Skeletal muscle satellite cell (primary cell): ENCODE measurements around the gene FUT1.
"Not testable (repeated sequence)": the region's sequence is repeated elsewhere in the genome, so short reads cannot be mapped to it uniquely, and the experiment has no call there.

Source experiments
- H3K27me3 ChIP-seq: 2 replicates; pipeline ENCODE4 v1.7.0; 2013; ENCODE audit warnings: low read length; ENCODE audit not compliant: control insufficient read depth, insufficient read depth
- H3K36me3 ChIP-seq: 2 replicates; pipeline ENCODE4 v1.7.0; 2013; ENCODE audit warnings: mild to moderate bottlenecking, control low read depth, low read length; ENCODE audit not compliant: insufficient read depth
- H3K4me1 ChIP-seq: 2 replicates; pipeline ENCODE4 v1.7.0; 2013; ENCODE audit warnings: low read length; ENCODE audit not compliant: control insufficient read depth, insufficient read depth
- H3K4me2 ChIP-seq: 2 replicates; pipeline ENCODE4 v1.7.0; 2013; ENCODE audit warnings: mild to moderate bottlenecking, low read length
- H3K4me3 ChIP-seq: 2 replicates; pipeline ENCODE4 v1.7.0; 2013; ENCODE audit warnings: low read length
- H3K9ac ChIP-seq: 2 replicates; pipeline ENCODE4 v1.7.0; 2013; ENCODE audit warnings: mild to moderate bottlenecking, low read depth, low read length, moderate library complexity
- H3K9me3 ChIP-seq: replicated peaks from 2 replicates; pipeline ENCODE4 v1.7.0; 2013; ENCODE audit warnings: mild to moderate bottlenecking, control low read depth, low read length

FUT1 gene

GRCh38 chr19:48786422-48786821, 34.0 kb upstream of the FUT1 start:
- not testable (repeated sequence) for H3K4me3 ChIP-seq, H3K4me1 ChIP-seq, H3K9ac ChIP-seq, H3K36me3 ChIP-seq, H3K4me2 ChIP-seq, H3K9me3 ChIP-seq
- peaks cover 10% of the 10 kb centered on the region for H3K27me3 ChIP-seq

DNA sequence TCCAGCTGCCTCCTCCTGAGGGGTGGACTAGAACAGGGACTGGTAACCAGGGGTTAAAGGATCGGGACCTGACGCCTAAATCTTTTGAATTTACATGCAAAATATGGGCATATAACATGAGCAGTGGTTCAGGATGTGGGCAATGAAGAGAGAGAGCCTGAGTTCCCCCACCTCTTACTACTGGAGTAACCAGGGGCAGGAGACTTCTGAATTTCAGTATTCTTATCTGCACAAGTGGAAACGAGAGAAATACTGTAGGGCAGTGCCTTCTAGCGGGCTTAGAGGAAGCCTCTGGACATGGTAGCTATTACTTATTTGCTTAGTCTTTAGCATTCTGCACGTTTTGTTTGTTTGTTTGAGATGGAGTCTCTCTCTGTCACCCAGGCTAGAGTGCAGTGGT, 32.1 kb upstream of the FUT1 start:
- Histone ChIP-seq H3K9me3 (no peaks in the 10 kb centered on the region), H3K36me3 (no peaks in the 10 kb centered on the region), H3K4me2 (no peak overlapping the region), H3K27me3 (peaks cover 10% of the 10 kb centered on the region), H3K4me3 (no peak overlapping the region), H3K4me1 (peaks cover 9% of the 10 kb centered on the region), H3K9ac (no peak overlapping the region)

DNA sequence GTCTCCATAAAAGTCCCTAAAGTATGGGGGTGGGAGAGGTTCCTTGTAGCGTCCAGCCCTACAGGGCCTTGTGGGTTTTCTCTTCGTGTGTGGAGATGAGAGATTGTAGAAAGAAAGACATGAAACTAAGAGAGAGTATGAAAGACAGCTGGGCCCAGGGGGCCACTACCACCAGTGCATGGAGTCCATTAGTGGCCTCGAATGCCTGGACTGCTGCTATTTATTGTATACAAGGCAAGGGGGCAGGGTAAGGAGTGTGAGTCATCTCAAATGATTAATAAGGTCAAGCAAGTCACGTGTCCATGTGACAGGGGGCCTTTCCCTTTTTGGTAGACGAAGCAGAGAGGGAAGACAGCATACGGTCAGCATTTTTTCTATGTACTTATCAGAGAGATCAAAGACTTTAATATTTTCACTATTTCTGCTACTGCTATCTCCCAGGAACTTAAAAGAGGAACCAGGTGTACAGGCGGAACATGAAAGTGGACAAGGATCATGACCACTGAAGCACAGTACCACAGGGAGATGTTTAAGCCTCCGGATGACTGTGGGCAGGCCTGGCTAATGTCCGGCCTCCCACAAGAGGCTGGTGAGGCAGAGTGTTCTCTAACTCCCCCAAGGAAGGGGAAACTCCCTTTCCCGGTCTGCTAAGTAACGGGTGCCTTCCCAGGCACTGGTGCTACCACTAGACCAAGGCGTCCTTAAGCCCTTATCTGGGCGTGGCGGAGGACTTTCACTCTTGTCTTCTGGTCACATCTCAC, 28.4 kb upstream of the FUT1 start:
- H3K4me2 ChIP-seq = no peak overlapping the region
- peaks cover 8% of the 10 kb centered on the region for H3K27me3 ChIP-seq
- no peaks in the 10 kb centered on the region for H3K9me3 ChIP-seq
- H3K36me3 ChIP-seq = no peaks in the 10 kb centered on the region
- H3K4me1 ChIP-seq = peaks cover 9% of the 10 kb centered on the region
- no peak overlapping the region for H3K9ac ChIP-seq
- H3K4me3 ChIP-seq = no peak overlapping the region

GRCh38 chr19:48779636-48780035, 27.2 kb upstream of the FUT1 start:
- H3K4me1 ChIP-seq = peaks cover 9% of the 10 kb centered on the region
- H3K9me3 ChIP-seq = no peaks in the 10 kb centered on the region
- no peaks in the 10 kb centered on the region for H3K36me3 ChIP-seq
- no peak overlapping the region for H3K9ac ChIP-seq
- H3K27me3 ChIP-seq = no peaks in the 10 kb centered on the region
- no peak overlapping the region for H3K4me3 ChIP-seq
- H3K4me2 ChIP-seq = no peak overlapping the region

DNA sequence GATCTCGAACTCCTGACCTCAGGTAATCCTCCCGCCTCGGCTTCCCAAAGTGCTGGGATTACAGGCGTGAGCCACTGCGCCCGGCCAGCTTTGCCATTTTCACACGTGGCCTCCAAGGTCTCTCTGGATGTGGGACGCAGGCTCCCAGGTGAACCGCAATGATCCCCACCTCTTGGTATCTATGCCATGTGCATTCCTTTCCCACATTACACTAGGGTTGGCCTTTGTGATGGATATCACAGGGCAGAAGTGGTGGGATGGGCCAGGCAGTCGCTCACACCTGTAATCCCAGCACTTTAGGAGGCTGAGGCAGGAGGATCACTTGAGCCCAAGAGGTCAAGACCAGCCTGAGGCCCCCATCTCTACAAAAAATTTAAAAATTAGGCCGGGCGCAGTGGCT, 25.3 kb upstream of the FUT1 start:
- H3K36me3 ChIP-seq = no peaks in the 10 kb centered on the region
- H3K9me3 ChIP-seq = no peaks in the 10 kb centered on the region
- H3K4me1 ChIP-seq = peaks cover 9% of the 10 kb centered on the region
- H3K4me3 ChIP-seq = no peak overlapping the region
- no peak overlapping the region for H3K4me2 ChIP-seq
- no peaks in the 10 kb centered on the region for H3K27me3 ChIP-seq
- H3K9ac ChIP-seq = no peak overlapping the region

GRCh38 chr19:48777139-48777538, 24.7 kb upstream of the FUT1 start:
- no peak overlapping the region for H3K4me2 ChIP-seq
- H3K4me3 ChIP-seq = no peak overlapping the region
- no peaks in the 10 kb centered on the region for H3K27me3 ChIP-seq
- peaks cover 9% of the 10 kb centered on the region for H3K4me1 ChIP-seq
- H3K9me3 ChIP-seq = no peaks in the 10 kb centered on the region
- no peaks in the 10 kb centered on the region for H3K36me3 ChIP-seq
- no peak overlapping the region for H3K9ac ChIP-seq

DNA sequence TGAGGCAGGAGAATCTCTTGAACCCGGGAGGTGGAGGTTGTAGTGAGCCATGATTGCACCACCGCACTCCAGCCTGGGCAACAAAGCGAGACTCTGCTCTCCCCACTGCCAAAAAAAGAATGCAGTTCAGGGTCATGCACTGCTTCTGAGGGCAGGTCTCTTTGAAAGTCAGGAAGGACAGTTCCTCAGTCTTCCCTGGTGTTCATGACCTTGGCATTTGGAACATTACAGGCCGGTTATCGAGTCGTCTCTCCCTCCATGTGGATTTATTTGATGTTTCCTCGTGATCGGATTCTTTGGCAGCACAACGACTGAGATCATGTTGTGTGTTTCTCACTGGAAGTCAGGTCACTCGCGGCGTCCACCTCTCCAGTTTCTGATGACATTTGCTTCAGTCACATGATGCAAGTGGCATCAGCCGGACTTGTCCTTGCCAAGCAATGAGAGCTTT, 20.1 kb upstream of the FUT1 start:
- H3K9me3 ChIP-seq = no peaks in the 10 kb centered on the region
- H3K4me2 ChIP-seq = no peak overlapping the region
- H3K4me3 ChIP-seq = no peak overlapping the region

GRCh38 chr19:48770734-48771472, 18.5 kb upstream of the FUT1 start:
- H3K4me3 ChIP-seq = no peak overlapping the region
- no peak overlapping the region for H3K9ac ChIP-seq
- peaks cover 24% of the 10 kb centered on the region for H3K27me3 ChIP-seq
- H3K9me3 ChIP-seq = no peaks in the 10 kb centered on the region
- H3K4me1 ChIP-seq = peaks cover 6% of the 10 kb centered on the region
- no peaks in the 10 kb centered on the region for H3K36me3 ChIP-seq
- no peak overlapping the region for H3K4me2 ChIP-seq

More for the DNA sequence above, 20.1 kb upstream of the FUT1 start:
- Histone ChIP-seq H3K9ac (no peak overlapping the region), H3K27me3 (peaks cover 20% of the 10 kb centered on the region), H3K4me1 (peaks cover 6% of the 10 kb centered on the region), H3K36me3 (no peaks in the 10 kb centered on the region)

DNA sequence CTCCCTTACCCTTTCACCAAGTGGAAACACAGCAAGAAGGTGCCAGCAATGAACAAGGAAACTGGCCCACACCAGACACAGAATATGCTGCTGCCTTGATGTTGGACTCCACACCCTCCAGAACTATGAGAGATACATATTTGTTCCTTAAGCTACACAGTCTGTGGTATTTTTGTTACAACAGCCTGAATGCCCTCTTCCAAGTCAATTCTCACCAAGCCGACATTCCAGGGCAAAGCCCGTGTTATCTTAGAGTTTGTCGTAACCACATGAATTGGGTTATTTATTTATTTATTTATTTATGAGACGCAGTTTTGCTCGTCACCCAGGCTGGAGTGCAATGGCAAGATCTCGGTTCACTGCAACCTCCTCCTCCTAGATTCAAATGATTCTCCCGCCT, 17.8 kb upstream of the FUT1 start:
- Histone ChIP-seq H3K4me3 (no peak overlapping the region), H3K9me3 (no peaks in the 10 kb centered on the region), H3K9ac (no peak overlapping the region), H3K27me3 (peaks cover 24% of the 10 kb centered on the region), H3K4me2 (no peak overlapping the region), H3K4me1 (peaks cover 6% of the 10 kb centered on the region), H3K36me3 (no peaks in the 10 kb centered on the region)

DNA sequence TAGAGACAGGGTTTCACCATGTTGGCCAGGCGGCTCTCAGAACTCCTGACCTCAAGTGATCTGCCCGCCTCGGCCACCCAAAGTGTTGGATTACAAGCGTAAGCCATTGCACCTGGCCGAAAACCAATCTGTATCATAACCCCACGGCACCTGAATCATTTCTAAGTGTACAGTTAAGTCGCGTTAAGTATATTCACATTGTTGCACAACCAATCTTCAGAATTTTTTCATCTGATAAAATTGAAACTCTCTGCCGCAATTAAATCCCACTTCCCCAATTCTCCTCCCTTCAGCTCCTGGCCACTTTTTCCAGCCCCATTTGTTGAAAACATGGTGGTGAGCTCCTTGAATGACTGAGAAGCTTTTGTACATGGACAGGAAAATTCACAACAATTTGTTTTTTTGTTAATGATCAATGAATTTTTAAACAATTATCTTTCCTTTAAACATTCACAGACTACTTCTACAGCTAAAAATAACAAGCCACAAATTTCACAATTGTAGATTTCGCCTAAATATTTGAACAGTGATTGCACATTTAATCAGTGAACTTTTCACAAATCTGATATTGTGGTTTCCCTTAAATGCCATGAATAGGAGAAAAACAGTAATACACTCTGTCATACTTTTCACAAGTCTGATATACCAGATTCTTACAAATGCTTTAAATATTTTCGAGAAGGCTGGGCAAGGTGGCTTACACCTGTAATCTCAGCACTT, 16.7 kb upstream of the FUT1 start:
- no peak overlapping the region for H3K9ac ChIP-seq
- H3K4me1 ChIP-seq = peaks cover 6% of the 10 kb centered on the region
- H3K27me3 ChIP-seq = peaks cover 28% of the 10 kb centered on the region
- H3K4me3 ChIP-seq = no peak overlapping the region
- H3K36me3 ChIP-seq = no peaks in the 10 kb centered on the region
- no peaks in the 10 kb centered on the region for H3K9me3 ChIP-seq
- H3K4me2 ChIP-seq = no peak overlapping the region

DNA sequence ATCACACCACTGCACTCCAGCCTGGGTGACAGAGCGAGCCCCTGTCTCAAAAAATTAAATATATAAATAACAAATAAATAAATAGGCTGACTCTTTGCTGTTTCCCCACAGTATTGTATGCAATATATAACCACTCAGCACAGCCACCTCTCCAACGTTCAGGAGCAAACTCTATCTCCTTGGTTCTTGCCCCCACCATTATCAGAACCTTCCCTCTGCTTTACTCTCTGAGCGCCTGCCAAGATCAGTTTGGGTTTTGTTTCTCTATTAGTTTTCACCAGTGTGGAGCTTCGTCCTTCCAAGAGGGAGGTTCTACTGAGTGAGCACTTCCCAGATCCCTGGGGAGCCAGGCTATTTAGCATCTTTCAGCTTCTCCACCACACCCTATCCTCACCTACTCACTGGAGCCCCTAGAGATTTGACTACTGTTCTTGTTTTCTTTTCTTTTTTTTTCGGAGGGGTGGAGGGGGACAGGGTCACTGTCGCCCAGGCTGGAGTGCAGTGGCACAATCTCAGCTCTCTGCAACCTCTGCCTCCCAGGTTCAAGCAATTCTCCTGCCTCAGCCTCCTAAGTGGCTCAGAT, 15.8 kb upstream of the FUT1 start:
- H3K4me3 ChIP-seq, H3K4me2 ChIP-seq, H3K9ac ChIP-seq, H3K9me3 ChIP-seq, H3K4me1 ChIP-seq, H3K36me3 ChIP-seq: not testable (repeated sequence)
- H3K27me3 ChIP-seq = peaks cover 34% of the 10 kb centered on the region
